GM12878 (cell line): Measurements from ENCODE around the gene PREX1.

Experiments used
- CTCF ChIP-seq, 3 experiments: IDR thresholded peaks in 2 of 3; conservative IDR thresholded peaks in 1 of 3; 2 replicates each; pipeline ENCODE4 v1.5.1; 2011; ENCODE audit warnings: low read depth in 3 of 3, low read length in 3 of 3, mild to moderate bottlenecking in 3 of 3, control low read depth in 2 of 3, moderate library complexity in 2 of 3, inconsistent platforms in 1 of 3, mixed read lengths in 1 of 3; ENCODE audit not compliant: control insufficient read depth in 2 of 3, insufficient read depth in 1 of 3; ENCODE audit errors: extremely low read depth in 1 of 3
- EP300 ChIP-seq, 2 experiments: fragments of 150-350 bp in 1 of 2; IDR thresholded peaks; 2 replicates each; pipeline ENCODE4 v1.6.1; 2011 to 2012; ENCODE audit warnings: low read depth in 2 of 2, low read length in 2 of 2, borderline replicate concordance in 1 of 2, improper control_type of control experiment in 1 of 2, inconsistent platforms in 1 of 2; ENCODE audit not compliant: control insufficient read depth in 1 of 2
- GABPA ChIP-seq: IDR thresholded peaks from 2 replicates; pipeline ENCODE4 v1.6.1; 2014; ENCODE audit warnings: antibody characterized with exemption, low read depth, mild to moderate bottlenecking, inconsistent platforms
- GATAD2B ChIP-seq: fragments of 450-650 bp; conservative IDR thresholded peaks from 2 replicates; pipeline ENCODE4 v1.6.1; 2017; ENCODE audit warnings: low read depth, mild to moderate bottlenecking, moderate library complexity
- JUNB ChIP-seq: IDR thresholded peaks from 2 replicates; pipeline ENCODE4 v1.6.1; 2016; ENCODE audit warnings: antibody characterized with exemption, mild to moderate bottlenecking
- MAX ChIP-seq: IDR thresholded peaks from 2 replicates; pipeline ENCODE4 v1.6.1; 2012; ENCODE audit warnings: low read depth, low read length, improper control_type of control experiment
- MYC ChIP-seq: IDR thresholded peaks from 2 replicates; pipeline ENCODE4 v1.6.1; 2011; ENCODE audit warnings: mild to moderate bottlenecking, low read length, moderate library complexity, inconsistent platforms; ENCODE audit not compliant: insufficient read depth, insufficient replicate concordance, insufficient read length, severe bottlenecking
- POLR2A ChIP-seq: IDR thresholded peaks from 2 replicates; pipeline ENCODE4 v1.6.1; 2011; ENCODE audit warnings: low read depth, mild to moderate bottlenecking, low read length
- RCOR1 ChIP-seq: conservative IDR thresholded peaks from 2 replicates; pipeline ENCODE4 v1.6.1; 2012; ENCODE audit warnings: low read depth, low read length, improper control_type of control experiment
- REST ChIP-seq: IDR thresholded peaks from 2 replicates; pipeline ENCODE4 v1.6.1; 2012; ENCODE audit warnings: mild to moderate bottlenecking, low read depth, low read length
- TARDBP ChIP-seq: IDR thresholded peaks from 2 replicates; pipeline ENCODE4 v1.6.1; 2016; ENCODE audit warnings: borderline replicate concordance
- WRNIP1 ChIP-seq: IDR thresholded peaks from 2 replicates; pipeline ENCODE4 v1.6.1; 2011; ENCODE audit warnings: low read depth, low read length, improper control_type of control experiment, borderline replicate concordance
- ZSCAN29 ChIP-seq: fragments of 450-650 bp; IDR thresholded peaks from 2 replicates; pipeline ENCODE4 v1.6.1; 2017; ENCODE audit warnings: mild to moderate bottlenecking, moderate library complexity

- no peak for TF ChIP-seq MYC
- TF ChIP-seq EP300 (IDR thresholded peaks at IDR 0.05; ENCODE audit: borderline replicate concordance in 1 of 2, control insufficient read depth in 1 of 2, low read depth in 2 of 2, low read length in 2 of 2), result no peak
- no peak for TF ChIP-seq GABPA
- TF ChIP-seq REST, result no peak
- TF ChIP-seq MAX, result no peak
- no peak for TF ChIP-seq GATAD2B
- no peak for TF ChIP-seq JUNB
- TF ChIP-seq POLR2A, result no peak
- TF ChIP-seq ZSCAN29, result no peak
- no peak for TF ChIP-seq WRNIP1
- TF ChIP-seq CTCF (IDR thresholded peaks at IDR 0.05 in 2 of 3, conservative IDR thresholded peaks at IDR 0.05 in 1 of 3; ENCODE audit: control insufficient read depth in 2 of 3, extremely low read depth in 1 of 3, insufficient read depth in 1 of 3, low read depth in 3 of 3, low read length in 3 of 3), result no peak
- no peak for TF ChIP-seq TARDBP
- TF ChIP-seq RCOR1, result no peak
Measured at GRCh38 chr20:48584391-48585060, 243.3 kb downstream of the PREX1 start.
